ENCODE measurements around the gene GRB2. TPM values are rescaled to one million over a fixed set of nuclear protein-coding genes. Genes with fewer than 3 reads are reported as not detected.

The GRB2 gene
- total RNA-seq, 4 donors from 2014 or later = 55.1 to 96.5 (median 75.4) TPM

DNA sequence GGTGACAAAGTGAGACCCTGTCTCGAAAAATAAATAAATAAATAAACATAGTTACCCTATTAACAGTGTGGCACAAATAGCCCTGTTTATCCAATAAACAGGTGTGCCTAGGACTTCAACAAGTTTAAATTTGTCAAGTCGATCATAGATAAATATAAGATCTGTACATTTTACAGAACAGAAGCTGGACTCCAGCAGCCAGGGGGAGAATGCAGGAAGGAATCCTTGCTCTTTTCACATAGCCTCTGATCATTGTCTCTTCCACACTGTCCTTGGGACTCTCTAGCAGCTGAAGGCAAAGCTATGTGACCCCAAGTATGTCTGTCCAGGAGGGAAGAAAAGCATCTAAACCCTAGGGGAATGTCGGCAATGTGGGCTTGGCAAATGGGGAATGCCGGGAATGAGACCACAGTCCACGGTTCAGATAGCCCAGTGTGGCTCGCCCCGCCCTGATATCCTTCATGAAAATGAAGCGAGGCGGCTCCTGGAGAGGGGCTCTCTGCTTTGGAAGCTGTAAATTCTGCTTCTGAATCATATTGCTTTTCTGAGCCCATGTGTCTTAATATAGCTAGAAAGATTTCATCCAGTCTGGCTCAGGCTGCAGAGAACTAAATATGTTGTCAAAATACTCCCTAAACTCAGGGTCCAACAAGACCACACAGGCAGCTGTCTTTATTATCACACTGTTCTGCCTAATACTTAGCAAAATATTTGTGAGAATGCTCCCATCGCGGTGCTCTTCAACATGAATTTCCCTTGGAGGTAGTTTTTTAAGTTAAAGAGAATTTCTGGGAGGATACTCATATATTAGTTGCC is 24.9 kb upstream of the GRB2 start:
- H3K4me3 ChIP-seq (ENCODE audit: low read depth, poor library complexity, severe bottlenecking) = no peak overlapping the region
- 66 to 70% methylated on average over 11 of the region's 11 CpGs for WGBS, 2 donors
- DNase-seq (ENCODE audit: low spot score in 2 of 2) = no peak
- intact Hi-C loops (cut with DNase I; ENCODE audit: low total_unique reads) = no loop called here
- TF ChIP-seq, protein P1, sequence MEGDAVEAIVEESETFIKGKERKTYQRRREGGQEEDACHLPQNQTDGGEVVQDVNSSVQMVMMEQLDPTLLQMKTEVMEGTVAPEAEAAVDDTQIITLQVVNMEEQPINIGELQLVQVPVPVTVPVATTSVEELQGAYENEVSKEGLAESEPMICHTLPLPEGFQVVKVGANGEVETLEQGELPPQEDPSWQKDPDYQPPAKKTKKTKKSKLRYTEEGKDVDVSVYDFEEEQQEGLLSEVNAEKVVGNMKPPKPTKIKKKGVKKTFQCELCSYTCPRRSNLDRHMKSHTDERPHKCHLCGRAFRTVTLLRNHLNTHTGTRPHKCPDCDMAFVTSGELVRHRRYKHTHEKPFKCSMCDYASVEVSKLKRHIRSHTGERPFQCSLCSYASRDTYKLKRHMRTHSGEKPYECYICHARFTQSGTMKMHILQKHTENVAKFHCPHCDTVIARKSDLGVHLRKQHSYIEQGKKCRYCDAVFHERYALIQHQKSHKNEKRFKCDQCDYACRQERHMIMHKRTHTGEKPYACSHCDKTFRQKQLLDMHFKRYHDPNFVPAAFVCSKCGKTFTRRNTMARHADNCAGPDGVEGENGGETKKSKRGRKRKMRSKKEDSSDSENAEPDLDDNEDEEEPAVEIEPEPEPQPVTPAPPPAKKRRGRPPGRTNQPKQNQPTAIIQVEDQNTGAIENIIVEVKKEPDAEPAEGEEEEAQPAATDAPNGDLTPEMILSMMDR (IDR thresholded peaks at IDR 0.05) = peak in 1 of 3 donors; percentile 19
- no peak for TF ChIP-seq POLR2A (IDR thresholded peaks at IDR 0.05)

DNA sequence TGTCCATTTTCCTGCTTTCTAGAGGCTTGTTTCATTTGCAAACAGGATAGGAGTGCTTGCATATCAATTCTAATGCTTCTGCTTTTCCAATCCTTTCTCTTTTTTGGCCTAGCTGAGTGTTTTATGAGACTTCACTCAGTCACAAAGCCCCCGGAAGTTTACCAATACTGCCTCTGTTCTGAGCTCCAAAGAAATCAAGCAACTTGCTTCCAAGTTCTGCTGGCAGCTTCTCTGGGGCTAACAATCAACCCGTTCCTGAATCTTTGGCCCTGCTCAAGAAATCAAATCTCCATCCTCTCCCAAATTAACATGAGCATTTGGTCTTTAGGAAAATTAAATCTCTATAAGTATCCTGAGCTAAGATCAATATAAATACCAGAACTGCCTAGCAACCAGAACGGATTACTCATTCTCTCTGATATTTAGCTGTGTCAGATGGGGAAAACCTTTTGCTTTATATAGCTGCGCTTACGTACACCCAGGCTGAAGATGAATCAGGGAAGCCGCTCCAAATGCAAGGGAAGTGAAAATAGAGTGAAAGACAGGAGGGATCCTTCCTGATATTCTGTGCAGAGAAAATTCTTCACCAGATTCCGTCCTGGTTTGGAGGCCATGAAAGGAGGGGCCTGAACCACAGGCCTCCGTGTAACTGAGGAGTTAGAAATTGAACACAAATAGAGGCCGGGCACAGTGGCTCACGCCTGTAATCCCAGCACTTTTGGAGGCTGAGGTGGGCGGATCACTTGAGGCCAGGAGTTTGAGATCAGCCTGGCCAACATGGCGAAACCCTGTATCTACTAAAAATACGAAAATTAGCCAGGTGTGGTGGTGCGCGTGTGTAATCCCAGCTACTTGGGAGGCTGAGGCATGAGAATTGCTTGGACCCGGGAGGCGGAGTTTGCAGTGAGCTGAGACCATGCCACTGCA is 23.3 kb upstream of the GRB2 start:
- no peak for DNase-seq (ENCODE audit: low spot score in 2 of 2)
- no peak overlapping the region for H3K4me3 ChIP-seq (ENCODE audit: low read depth, poor library complexity, severe bottlenecking)
- no peak for TF ChIP-seq POLR2A (IDR thresholded peaks at IDR 0.05)
- TF ChIP-seq, protein P1 (IDR thresholded peaks at IDR 0.05) = no peak
- 52 to 58% methylated on average over 17 of the region's 17 CpGs for WGBS, 2 donors
- intact Hi-C loops (cut with DNase I; ENCODE audit: low total_unique reads) = loop anchor here (5.0 kb wide), 1 partner anchor 163 kb away; no protein-coding TSS in a partner anchor

DNA sequence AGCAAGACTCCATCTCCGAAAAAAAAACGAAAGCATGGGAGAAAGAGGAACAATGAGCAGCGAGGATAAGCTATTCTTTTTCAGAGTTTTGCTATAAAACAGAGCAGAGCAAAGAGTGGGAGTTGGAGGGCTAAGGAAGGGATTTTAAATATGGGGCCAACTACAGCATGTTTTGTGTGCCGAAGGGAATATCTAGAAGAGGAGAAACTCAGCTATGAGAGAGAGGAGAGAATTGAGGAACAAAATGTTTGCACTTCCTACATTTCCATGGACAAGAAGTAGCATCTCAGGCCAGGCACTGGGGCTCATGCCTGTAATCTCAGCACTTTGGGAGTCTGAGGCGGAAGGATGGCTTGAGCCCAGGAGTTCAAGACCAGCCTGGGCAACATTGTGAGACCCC is 13.1 kb upstream of the GRB2 start:
- WGBS, 2 donors = 67 to 70% methylated on average over 5 of the region's 5 CpGs
- DNase-seq (ENCODE audit: low spot score in 2 of 2) = no peak
- no peak overlapping the region for H3K4me3 ChIP-seq (ENCODE audit: low read depth, poor library complexity, severe bottlenecking)
- TF ChIP-seq, protein P1 (IDR thresholded peaks at IDR 0.05) = no peak
- TF ChIP-seq POLR2A (IDR thresholded peaks at IDR 0.05) = no peak
- intact Hi-C loops (cut with DNase I; ENCODE audit: low total_unique reads) = no loop called here

DNA sequence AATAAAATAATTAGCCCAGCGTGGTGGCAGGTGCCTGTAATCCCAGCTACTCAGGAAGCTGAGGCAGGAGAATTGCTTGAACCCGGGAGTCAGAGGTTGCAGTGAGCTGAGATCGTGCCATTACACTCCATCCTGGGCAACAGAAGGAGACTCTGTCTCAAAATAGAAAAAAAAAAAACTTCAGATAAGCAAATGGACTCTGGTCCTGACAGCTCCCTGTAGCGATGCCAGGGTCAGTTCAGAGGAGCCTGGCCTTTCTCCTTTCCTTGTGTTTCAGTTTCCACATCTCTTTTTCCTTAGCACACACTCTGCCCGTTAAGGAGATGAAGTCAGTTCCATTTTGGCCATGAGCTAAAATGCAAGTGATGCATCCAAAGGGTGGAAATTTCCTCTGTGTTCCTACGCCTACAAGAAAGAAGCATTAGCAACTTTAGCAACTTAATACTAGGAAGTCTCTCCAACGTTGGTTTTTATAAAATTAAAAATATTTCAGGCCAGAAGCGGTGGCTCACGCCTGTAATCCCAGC is 11.6 kb upstream of the GRB2 start:
- TF ChIP-seq, protein P1 (IDR thresholded peaks at IDR 0.05) = no peak
- TF ChIP-seq POLR2A (IDR thresholded peaks at IDR 0.05) = no peak
- no peak for DNase-seq (ENCODE audit: low spot score in 2 of 2)
- intact Hi-C loops (cut with DNase I; ENCODE audit: low total_unique reads) = no loop called here
- H3K4me3 ChIP-seq (ENCODE audit: low read depth, poor library complexity, severe bottlenecking) = no peak overlapping the region
- 71 to 73% methylated on average over 9 of the region's 9 CpGs for WGBS, 2 donors

DNA sequence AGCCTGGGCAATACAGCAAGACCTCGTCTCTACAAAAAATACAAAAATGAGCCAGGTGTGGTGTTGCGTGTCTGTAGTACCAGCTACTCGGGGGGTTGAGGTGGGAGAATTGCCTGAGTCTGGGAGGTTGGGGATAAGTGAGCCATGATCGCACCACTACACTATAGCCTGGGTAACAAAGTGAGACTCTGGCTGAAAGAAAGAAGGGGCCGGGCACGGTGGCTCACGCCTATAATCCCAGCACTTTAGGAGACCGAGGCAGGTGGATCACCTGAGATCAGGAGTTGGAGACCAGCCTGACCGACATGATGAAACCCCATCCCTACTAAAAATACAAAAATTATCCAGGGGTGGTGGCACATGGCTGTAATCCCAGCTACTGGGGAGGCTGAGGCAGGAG is 10.5 kb upstream of the GRB2 start:
- no peak overlapping the region for H3K4me3 ChIP-seq (ENCODE audit: low read depth, poor library complexity, severe bottlenecking)
- DNase-seq (ENCODE audit: low spot score in 2 of 2) = peak in 1 of 2 donors; percentile 76
- intact Hi-C loops (cut with DNase I; ENCODE audit: low total_unique reads) = no loop called here
- WGBS, 2 donors = 85 to 89% methylated on average over 9 of the region's 9 CpGs
- TF ChIP-seq, protein P1 (IDR thresholded peaks at IDR 0.05) = no peak

Measured in lower leg skin (tissue), 4 donors.